ENCODE data around the gene SRSF8.
"Not testable (repeated sequence)": the region's sequence is repeated elsewhere in the genome, so short reads cannot be mapped to it uniquely, and the experiment has no call there.

SRSF8 gene, protein sequence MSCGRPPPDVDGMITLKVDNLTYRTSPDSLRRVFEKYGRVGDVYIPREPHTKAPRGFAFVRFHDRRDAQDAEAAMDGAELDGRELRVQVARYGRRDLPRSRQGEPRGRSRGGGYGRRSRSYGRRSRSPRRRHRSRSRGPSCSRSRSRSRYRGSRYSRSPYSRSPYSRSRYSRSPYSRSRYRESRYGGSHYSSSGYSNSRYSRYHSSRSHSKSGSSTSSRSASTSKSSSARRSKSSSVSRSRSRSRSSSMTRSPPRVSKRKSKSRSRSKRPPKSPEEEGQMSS

DNA sequence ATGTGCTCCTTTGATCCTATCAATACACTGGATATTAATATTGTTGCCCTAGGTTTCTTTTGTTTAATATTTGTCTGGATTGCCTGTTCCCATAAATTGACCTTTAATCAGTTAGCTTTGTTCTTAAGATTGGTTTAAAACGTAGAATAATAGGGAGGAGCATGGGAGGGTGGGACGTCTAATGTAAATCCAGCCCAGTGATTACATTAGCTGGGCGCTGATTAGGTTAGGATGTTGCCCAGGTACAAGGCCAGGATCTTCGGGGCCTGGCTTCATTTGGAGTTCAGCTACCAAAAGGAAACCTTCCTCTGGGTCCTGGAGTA is at the start of gene SRSF8:
Gene SRSF8 (plus strand): TSS at position 204 of the 323 bp plus-strand sequence. CDS start 308 bp downstream, outside the sequence.
- no peak for DNase-seq (ENCODE audit: low spot score)
- no peak for FAIRE-seq

DNA sequence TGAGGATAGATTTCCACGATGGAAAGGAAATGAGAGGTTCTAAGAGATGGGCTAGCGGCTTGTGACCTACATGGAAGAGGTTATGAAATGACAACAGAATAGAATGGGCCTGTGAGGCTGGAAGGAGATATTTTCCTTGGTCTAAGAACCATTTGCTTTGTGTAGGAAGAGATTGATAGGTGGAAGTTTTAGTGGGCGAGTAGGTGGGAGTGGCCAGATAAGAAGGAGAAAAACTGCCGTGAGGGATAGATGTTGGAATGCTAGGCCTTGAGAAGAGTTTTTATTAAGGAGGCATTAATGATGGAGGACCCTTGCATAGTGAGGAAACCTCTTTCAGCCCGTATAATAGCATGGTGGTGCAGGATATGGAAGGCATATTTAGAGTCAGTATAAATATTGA is 45.3 kb upstream of the SRSF8 start:
- DNase-seq (ENCODE audit: low spot score); FAIRE-seq: not testable (repeated sequence)

DNA sequence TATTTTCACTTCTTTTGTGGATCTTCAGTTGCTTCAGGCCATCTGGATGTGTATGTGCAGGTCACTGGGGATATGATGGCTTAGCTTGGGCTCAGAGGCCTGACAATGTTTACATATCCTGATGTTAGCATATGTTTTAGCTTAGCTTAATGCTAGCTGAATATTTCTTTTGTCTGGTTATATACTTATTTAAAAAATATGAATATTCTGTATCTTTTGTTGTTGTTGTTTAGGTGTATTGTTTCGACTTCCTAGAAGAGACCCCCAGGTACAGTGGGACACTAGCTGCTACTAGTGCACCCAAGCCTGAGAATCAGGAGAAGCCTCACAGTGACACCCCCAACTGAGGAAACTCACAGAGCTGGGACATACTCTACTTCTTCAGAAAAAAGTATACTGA is 41.8 kb upstream of the SRSF8 start, which contains the start of gene KDM4E:
Gene KDM4E (plus strand): TSS at position 301 of the 400 bp plus-strand sequence. CDS start 300 bp downstream, outside the sequence.
- no peak for FAIRE-seq
- DNase-seq (ENCODE audit: low spot score): no peak

DNA sequence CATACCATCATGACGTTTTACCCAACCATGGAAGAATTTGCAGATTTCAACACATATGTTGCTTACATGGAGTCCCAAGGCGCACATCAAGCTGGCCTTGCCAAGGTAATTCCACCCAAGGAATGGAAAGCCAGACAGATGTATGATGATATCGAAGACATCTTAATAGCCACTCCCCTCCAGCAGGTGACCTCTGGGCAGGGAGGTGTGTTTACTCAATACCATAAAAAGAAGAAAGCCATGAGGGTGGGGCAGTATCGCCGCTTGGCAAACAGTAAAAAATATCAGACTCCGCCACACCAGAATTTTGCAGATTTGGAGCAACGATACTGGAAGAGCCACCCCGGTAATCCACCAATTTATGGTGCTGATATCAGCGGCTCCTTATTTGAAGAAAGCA is 41.1 kb upstream of the SRSF8 start:
- FAIRE-seq; DNase-seq (ENCODE audit: low spot score): not testable (repeated sequence)

DNA sequence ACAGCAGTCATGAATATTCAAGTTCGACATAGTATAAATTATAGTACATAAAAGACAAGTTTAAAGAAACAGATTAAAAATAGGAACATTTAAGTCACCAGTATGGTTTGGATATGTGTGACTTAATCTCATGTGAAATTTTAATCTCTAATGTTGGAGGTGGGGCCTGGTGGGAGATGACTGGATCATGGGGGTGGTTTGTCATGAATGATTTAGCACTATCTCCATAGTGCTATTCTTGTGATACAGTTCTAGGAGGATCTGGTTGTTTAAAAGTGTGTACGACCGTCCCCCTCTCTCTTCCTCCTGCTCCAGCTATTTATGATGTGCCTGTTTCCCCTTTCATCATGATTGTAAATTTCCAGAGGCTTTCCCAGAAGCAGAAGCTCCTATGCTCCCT is 38.4 kb upstream of the SRSF8 start:
- FAIRE-seq: no peak
- DNase-seq (ENCODE audit: low spot score): no peak

DNA sequence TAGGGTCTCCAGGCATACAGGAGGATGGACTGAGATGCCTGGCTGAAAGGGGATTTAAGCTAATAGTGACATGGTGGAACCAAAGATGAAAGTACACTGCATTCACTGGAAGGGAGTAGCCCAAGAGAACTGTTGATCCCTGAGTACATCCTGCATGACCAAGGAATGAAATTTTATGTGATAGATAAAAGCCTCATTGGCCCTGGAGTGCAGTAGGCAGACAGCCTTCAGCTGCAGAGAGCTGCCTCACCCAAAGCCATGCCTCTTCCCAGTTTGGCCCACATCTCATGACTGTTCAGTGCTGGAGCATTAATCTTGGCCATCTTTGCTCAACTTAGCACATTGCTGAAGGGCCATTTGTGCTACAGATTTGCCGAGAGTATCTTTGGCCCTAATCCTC is 33.7 kb upstream of the SRSF8 start:
- DNase-seq (ENCODE audit: low spot score): no peak
- no peak for FAIRE-seq

DNA sequence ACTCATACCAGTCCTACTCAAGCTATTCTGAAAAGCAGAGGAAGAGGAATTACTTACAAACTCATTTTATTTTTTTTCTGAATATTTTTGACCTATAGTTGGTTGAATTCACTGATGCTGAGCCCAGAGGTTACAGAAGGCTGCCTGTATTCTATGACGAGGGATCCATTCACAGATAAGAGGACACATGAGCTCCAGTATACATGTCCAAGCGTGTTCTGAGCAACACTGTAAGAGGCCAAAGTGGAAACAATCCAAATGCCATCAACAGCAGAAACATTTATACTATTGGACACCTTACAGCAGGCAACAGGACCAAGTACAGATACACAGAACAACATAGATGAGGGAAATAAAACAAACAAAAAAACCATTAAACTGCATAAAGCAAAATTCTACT is 31.4 kb upstream of the SRSF8 start:
- no peak for FAIRE-seq
- no peak for DNase-seq (ENCODE audit: low spot score)

DNA sequence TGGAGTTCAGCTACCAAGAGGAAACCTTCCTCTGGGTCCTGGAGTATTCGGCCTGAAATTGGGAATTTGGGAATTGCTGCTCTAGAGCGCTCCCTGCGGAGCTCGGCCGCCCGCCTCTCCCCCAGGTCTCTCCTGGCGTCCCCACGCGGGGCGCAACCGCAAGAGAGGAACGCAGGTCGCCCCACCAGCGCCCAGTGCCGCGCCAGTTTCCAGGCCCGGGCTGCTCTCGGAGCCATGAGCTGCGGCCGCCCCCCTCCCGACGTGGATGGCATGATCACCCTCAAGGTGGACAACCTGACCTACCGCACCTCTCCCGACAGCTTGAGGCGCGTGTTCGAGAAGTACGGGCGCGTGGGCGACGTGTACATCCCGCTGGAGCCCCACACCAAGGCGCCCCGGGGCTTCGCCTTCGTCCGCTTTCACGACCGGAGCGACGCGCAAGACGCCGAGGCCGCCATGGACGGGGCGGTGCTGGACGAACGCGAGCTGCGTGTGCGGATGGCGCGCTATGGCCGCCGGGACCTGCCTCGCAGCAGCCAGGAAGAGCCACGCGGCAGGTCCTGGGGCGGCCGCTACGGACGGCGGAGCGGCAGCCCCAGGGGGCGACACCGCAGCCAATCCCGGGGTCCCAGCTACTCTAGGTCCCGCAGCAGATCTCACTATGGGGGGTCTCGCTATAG is 29.2 kb upstream of the SRSF8 start:
- not testable (repeated sequence) for DNase-seq (ENCODE audit: low spot score); FAIRE-seq

DNA sequence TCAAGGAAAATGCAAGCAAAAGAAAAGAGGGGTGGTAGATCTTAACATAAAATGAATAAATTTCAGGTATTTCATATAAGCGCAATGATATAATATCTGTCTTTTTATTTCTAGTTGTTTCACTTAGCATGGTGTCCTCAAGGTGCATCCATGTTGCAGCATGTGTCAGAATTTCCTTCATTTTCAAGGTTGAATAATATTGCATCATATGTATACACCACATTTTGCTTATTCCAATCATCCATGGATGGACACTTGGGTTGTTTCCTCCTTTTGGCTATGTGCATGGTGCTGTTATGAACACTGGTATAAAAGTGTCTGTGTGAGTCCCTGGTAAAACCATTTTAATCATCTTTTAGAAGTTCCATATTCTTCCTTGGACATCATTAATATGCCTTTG is 24.5 kb upstream of the SRSF8 start:
- DNase-seq (ENCODE audit: low spot score) (no peak), FAIRE-seq (no peak)

DNA sequence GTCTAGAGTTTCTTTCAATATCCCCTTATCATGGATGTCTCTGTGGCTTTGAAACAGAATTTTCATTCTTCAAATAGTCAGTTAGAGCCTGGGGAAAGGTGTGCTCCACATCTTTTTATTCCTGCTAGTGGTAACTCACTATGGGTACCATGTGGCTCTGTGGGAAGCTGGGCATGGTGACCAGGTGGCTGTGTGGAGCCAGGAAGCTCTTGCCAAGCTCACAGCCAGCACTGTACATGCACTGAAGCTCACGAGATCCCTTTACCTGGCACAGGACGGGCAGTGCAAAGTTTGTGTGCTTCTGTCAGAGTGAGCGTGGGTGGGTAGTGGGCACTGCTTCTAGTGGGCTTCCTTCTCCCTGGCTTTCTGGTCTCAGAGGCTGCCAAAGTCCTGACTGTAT is 23.8 kb upstream of the SRSF8 start:
- no peak for DNase-seq (ENCODE audit: low spot score)
- no peak for FAIRE-seq

DNA sequence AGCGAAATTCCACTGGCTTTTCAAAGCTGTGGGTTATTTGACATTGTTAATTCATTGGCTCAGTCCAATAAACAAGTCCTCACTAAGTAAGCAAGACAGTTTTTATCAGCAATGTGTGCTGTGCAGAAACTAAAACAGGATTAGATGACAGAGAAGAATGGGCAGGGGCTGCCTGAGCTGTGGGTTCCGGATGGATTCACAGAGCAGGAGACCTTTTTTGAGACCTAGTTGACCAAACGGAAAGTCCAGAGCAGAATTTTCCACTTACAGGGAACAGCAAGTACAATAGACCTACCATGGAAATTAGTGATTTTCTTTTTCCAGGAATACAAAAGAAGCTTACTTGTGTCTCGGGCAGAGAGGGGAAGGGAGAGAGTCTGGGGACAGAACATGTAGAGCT is 22.7 kb upstream of the SRSF8 start:
- DNase-seq (ENCODE audit: low spot score) (no peak), FAIRE-seq (no peak)

DNA sequence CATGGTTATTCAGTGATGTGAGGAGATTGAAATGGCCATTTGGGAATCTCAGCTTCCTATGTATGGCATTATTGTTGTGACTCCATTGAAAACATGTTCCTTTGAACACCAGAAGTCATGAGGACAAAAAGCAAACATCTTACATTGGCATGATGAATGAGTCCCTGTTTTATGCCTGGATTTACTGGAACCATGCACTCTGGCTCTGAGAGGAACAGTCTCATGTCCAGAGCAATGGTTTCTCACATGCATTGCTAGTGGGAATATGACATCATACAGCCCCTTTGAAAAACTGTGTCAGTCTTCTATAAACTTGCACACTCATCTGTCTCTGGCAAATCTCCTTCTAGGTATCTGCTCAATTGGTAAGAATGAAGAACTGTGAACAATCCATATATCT is 20.9 kb upstream of the SRSF8 start:
- no peak for FAIRE-seq

DNA sequence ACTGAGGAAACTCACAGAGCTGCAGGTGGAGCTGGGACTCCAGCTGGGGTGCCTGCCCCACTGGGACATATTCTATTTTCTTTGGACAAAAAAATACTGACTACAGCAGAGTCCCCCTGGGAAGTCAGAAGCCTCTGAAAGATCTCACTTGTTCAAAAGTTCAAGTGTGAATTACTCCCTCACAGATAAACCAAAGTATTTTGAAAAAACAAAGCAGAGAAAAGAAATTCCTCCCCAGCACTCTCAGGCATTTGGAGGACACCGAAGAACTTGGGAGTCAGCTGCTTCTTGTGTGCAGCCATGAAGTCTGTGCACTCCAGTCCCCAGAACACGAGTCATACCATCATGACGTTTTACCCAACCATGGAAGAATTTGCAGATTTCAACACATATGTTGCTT is 17.6 kb upstream of the SRSF8 start, which contains the start of gene KDM4F:
Gene KDM4F (plus strand): TSS at position 301 of the 400 bp plus-strand sequence.
- not testable (repeated sequence) for DNase-seq (ENCODE audit: low spot score); FAIRE-seq

More for the DNA sequence above, 20.9 kb upstream of the SRSF8 start:
- no peak for DNase-seq (ENCODE audit: low spot score)

DNA sequence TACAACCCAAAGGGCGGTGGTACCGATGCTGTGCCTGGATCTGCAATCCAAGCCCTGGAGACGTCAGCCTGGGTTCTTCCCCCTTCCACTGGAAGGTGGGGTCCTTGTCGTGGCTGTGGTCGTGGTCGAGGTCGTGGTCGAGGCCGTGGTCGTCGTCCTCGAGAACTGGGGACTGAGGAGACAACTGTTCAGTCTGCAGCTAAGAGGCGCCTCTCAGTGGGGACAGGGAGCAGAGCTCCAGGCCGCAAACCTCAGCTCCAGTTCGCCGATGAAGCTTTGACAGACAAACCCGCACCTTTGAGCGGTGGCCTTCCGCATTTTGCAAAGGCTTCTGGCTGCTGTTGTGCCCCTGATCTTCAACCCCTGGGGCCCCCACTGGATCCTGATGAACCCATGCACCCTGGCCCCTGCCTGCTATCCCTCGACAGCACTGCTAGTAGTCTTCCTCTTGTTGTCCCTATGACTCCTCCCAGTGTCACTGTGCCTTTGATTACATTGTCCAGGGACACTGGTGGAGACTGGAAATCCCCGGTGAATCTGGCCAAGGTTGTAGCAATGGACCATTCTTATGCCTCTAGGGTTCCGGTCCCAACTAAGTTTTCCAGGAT is 16.0 kb upstream of the SRSF8 start:
- FAIRE-seq (no peak), DNase-seq (ENCODE audit: low spot score) (no peak)

DNA sequence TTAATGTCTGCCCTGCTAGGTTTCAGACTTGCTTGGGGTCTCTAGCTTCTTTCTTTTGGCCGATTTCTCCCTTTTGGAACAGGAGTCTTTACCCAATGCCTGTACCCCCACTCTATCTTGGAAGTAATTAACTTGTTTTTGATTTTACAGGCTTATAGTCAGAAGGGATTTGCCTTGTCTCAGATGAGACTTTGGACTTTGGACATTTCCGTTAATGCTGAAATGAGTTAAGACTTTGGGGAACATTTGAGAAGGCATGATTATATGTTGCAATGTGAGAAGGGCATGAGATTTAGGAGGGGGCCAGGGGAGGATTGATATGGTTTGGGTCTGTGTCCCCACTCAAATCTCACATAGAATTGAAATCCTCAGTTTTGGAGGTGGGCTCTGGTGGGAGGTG is 12.4 kb upstream of the SRSF8 start:
- FAIRE-seq: no peak
- no peak for DNase-seq (ENCODE audit: low spot score)

DNA sequence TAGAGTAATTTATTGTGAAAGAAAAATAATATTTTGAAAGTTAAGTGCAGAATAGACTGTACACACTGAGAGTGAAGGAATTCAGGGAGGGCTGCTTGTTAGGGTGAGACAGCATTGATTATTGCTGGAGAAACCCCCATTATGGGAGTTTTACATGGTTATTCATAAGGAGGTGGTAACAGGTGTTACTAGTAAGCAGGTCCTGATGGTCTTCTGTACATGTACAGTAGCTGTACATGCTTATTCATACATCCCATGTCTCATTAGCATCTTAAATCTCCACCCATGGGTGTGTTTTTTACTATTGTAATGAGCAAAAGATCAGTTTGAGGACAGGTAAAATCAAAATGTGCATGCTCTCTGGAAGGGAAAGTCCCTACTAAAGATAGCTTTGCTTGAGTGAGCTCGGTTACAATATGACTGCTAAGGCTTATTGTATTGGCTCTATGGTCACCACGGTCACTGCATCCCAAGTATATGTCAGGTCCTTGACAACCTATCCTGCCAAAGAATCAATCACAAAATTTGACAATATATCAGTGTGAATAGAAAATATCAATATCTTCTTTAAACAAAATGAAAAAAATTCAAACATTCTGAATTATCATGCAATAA is 11.3 kb upstream of the SRSF8 start:
- FAIRE-seq: no peak

DNA sequence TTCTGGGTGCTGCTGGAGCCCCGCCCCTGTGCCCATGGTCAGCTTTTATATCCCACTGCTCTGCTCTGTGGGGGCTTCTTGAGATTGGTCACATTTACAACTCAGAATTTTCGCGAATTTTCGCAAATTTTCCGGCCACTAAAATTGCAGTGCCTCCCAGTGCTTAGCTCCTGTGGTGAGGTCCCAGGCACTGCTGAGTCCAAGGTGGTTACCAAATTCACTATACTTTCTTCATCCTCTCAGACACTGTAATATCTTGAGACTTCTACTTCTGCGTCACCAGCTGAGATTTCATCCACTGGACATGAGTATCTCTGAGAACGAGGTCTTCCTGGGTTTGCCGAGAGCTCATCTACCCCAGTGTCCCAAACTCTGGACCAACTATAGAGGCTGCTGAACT is 8.8 kb upstream of the SRSF8 start:
- no peak for FAIRE-seq

More for the DNA sequence above, 11.3 kb upstream of the SRSF8 start:
- DNase-seq (ENCODE audit: low spot score): no peak

DNA sequence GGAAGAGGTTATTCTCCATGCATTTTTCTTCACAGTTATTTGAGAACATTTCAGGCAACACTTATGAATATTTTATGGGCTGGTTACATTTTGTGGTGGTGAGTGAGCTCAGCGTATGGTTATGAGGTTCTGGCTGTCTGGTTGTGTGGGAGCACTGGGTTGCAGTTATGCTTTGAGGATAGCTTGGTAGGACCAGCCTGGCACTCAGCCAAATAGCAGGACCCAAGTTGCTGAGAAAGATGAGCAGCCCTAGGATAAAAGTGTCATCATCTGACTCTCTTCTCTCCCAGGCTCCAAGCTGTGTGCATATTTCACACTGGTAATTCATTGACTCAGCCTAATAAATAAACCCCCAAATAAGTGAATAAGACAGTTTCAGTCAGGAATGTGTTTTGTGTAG is 8.1 kb upstream of the SRSF8 start:
- FAIRE-seq: no peak

More for the DNA sequence above, 8.8 kb upstream of the SRSF8 start:
- DNase-seq (ENCODE audit: low spot score): no peak

DNA sequence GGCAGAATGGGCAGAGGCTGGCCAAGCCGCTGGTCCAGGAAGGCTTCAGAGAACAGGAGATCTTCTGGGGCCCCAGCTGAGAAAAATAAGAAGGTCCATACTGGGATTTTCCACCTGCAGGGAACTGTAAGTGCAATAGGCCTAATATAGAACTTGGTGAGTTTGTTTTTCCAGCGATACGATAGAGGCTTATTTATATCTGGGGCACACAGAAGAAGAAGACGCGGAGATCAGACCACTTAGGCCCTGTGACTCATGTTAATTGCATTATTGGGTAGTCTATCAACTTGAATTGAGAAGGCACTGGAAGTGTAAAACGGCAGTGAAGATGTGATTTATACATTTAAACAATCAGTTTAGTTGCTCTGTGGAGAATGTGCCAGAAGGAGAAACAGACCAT is 7.7 kb upstream of the SRSF8 start:
- DNase-seq (ENCODE audit: low spot score) (no peak), FAIRE-seq (no peak)

More for the DNA sequence above, 8.1 kb upstream of the SRSF8 start:
- no peak for DNase-seq (ENCODE audit: low spot score)

DNA sequence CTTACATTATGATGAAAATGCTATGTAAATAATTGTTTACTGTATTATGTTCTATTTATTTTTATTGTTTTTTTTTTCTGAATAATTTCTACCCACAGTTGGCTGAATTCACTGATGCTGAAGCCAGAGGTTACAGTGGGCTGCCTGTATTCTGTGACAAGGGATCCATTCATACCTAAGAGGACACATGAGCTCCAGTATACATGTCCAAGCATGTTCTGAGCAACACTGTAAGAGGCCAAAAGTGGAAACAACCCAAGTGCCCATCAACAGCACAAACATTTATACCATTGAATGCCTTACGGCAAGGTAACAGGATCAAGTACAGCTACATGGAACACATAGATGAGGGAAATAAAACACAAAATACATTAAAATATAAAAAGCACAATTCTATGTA is 1.4 kb upstream of the SRSF8 start:
- no peak for DNase-seq (ENCODE audit: low spot score)
- FAIRE-seq: no peak

DNA sequence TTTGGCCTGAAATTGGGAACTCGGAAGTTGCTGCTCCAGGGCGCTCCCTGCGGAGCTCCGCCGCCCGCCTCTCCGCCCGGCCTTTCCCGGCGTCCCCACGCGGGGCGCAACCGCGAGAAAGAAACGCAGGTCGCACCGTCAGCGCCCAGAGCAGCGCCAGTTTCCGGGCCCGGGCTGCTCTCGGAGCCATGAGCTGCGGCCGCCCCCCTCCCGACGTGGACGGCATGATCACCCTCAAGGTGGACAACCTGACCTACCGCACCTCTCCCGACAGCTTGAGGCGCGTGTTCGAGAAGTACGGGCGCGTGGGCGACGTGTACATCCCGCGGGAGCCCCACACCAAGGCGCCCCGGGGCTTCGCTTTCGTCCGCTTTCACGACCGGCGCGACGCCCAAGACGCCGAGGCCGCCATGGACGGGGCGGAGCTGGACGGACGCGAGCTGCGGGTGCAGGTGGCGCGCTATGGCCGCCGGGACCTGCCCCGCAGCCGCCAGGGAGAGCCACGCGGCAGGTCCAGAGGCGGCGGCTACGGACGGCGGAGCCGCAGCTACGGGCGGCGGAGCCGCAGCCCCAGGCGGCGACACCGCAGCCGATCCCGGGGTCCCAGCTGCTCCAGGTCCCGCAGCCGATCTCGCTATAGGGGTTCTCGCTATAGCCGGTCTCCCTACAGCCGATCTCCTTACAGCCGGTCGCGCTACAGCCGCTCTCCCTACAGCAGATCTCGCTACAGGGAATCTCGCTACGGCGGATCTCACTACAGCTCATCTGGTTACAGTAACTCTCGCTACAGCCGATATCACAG is 521 bp downstream of the SRSF8 start:
- DNase-seq (ENCODE audit: low spot score) (peak; percentile 37), FAIRE-seq (no peak)

All from RCC 7860 (cell line).